DMS53 treated with DMSO at 0.1 percent for 48 hours (cell line): Measurements from ENCODE around the gene MATK.

ENCODE experiments used
- DNase-seq: peaks from one replicate; lab custom pipeline; 2025; ENCODE audit not compliant: unreplicated experiment; lab: John Stamatoyannopoulos, UW

Gene MATK

DNA sequence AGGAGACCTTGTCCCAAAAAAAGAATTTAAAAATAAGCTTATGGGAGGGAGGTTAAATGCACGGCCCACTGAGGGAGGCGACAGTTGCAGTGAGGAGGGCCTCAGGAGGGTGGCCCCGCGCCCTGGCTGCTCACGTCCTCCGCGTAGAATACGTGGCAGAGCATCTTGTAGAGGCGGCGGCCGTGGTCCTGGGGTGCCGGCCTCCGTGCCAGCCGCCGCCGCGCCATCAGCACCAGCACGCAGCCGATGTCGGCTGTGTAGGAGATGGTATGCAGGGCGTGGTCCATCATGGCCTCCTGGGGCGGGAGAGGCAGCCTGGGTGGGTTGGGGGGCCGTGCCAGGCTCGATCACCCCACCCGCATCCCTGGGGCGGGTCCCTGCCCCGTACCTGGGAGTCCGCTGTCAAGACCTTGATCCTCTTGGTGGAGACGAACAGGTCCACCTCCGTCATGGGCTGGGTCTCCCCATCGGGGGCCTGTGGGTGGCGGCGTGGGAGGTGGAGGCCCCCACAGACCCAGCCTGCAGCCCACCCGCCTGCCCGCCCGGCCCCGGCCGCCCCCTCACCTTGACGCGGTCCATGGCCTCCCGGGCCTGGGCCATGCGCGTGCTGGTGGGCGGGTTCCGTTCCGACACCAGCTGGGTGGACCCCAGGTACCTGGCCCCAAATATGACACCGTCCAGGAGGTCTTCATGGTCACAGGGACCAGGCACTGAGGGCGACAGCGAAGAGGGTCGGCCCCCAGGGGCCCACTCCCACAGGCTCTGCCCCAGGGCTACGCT is 32.4 kb downstream of the MATK start:
- no peak for DNase-seq

- no peak for DNase-seq
Measured at GRCh38 chr19:3752492-3752891, 33.7 kb downstream of the MATK start.

- DNase-seq: no peak
Measured at GRCh38 chr19:3751236-3751635, 34.9 kb downstream of the MATK start.

DNA sequence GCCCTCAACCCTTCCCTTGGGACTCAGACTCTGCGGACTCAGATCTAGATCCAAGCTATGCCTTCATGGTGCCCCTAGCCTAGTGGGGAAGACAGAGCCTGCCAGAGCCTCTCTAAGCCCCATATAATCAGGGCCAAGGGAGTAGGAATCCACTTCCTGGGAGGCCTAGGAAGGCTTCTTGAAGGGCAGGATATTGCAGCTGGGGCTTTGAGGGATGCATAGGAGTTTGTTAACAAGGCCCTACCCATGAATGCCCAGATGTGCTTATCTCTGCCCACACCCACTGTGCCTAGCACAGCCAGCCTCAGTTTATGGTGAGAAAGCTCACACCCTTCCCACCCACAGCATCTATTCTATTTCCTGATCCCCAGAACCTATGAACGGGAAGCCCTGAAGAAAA is 36.0 kb downstream of the MATK start:
- DNase-seq: no peak

GRCh38 chr19:3748965-3749364 is 37.2 kb downstream of the MATK start:
- DNase-seq: no peak

DNA sequence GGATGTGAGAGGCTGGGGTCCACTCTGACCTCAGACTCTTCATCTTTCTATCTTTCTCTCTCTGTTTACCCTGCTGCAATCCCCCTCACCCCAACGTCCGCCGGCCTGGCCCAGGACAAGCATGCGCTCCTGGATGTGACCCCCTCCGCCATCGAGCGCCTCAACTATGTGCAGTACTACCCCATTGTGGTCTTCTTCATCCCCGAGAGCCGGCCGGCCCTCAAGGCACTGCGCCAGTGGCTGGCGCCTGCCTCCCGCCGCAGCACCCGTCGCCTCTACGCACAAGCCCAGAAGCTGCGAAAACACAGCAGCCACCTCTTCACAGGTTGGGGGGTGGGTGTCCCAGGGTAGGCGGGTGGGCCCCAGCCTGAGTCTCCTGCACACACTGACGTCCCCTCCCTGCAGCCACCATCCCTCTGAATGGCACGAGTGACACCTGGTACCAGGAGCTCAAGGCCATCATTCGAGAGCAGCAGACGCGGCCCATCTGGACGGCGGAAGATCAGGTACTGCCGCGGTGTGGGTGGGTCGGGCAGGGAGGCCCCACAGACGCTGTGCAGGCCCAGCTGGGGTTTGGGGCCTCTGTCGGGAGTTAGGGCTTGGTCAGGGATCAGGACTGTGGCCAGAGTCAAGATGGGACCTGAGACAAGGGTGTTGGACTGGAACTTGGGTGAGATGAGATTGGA is 39.7 kb downstream of the MATK start:
- DNase-seq: no peak

- no peak for DNase-seq
Measured at GRCh38 chr19:3745363-3746045, 40.7 kb downstream of the MATK start.

DNA sequence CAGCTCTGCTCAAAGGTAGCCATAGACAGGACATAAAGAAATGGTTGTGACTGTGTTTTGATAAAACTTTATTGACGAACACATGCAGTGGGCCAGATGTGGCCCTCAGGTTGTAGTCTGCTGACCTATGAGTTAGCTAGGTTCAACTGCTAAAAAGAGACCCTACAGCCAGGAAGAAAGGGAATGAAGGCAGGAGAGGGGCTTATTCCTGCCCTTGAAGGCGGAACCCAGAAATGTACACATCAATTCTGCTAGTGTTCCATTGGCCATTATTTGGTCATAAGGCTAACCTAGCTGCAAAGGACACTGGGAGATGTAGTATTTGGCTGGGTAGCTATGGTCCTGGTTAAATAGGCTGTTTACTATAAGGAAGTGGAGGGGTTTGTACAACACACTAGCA is 42.7 kb downstream of the MATK start:
- DNase-seq: no peak

DNA sequence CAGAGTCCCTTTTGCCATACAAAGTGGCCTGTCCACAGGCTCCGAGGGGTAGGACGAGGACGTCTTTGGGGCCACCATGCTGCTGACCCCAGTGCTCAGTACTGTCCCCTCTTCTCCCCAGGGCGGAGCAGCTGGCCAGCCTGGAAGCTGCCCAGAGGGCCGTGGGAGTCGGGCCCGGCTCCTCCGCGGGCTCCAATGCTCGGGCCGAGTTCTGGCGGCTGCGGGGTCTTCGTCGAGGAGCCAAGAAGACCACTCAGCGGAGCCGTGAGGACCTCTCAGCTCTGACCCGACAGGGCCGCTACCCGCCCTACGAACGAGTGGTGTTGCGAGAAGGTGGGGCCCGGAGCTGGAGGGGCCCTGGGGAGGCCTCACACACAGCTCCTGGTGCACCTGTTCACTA is 45.8 kb downstream of the MATK start:
- no peak for DNase-seq

- no peak for DNase-seq
Measured at GRCh38 chr19:3738477-3739220, 47.5 kb downstream of the MATK start.

DNA sequence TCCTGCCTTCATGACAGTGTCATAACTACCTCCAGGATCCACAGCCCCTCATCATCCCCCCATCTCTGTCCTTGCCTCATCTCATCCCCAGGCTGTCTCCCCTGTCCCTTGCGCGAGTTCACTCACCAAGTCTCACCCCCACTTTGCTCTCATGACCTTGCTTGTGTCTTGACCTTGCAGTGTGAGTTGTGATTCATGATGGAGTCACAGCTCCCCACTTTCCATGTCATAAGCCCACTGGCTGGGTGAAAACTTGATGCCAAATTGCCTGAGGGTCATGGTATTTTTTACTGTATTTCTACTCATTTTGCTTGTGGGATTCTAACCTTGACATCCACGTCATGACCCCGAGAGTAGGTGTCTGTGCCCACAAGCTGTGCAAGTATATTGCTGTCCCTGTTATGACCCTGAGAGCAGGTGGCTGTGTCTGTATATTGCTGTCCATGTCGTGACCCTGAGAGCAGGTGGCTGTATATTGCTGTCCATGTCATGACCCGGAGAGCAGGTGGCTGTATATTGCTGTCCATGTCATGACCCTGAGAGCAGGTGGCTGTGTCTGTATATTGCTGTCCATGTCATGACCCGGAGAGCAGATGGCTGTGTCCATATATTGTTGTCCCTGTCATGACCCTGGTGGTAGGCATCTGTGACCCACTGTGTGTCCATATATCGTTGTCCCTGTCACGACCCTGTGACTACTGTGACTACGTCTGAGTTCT is 48.5 kb downstream of the MATK start:
- DNase-seq: no peak

GRCh38 chr19:3736106-3736724 is 50.0 kb downstream of the MATK start:
- no peak for DNase-seq

DNA sequence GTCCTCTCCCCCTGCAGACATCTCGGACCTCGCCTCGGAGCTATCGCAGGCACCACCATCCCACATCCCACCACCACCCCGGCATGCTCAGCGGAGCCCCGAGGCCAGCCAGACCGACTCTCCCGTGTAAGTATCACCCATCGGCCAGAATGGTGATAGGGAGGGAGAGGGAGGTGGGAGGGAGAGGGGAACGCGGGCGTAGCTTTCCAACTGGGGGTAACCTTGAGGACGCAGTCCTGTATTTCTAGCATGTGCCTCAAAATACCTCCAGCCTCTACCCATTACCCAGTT is 51.9 kb downstream of the MATK start:
- no peak for DNase-seq

DNA sequence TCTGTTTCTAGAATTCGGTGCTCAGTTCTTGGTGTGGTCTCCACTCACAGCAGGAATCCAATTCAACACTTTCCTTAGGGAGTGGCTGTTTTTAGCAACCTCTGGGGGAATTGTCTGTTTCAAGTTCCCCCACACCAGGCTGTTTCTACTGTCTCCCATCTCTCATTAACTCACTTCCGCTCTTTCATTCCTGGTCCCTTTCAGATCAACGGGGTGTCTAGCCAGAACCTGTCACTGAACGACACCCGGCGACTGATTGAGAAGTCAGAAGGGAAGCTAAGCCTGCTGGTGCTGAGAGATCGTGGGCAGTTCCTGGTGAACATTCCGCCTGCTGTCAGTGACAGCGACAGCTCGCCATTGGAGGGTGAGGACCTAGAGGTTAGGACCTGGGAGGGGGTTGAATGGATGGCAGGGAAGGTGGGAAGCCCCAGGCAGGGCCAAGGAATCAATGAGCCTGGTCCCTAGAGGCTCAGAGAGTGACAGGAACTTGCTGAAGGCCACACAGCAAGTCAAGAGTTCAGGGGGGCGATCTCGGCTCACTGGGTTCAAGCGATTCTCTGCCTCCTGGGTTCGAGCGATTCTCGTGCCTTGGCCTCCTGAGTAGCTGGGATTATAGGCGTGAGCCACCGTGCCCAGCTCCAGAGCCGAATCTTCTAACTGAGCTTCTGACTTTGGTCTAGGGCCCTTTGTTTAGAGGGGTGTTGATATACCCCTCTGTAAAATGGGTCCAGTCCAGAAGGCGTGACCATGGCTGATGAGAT is 52.5 kb downstream of the MATK start:
- DNase-seq: no peak

DNA sequence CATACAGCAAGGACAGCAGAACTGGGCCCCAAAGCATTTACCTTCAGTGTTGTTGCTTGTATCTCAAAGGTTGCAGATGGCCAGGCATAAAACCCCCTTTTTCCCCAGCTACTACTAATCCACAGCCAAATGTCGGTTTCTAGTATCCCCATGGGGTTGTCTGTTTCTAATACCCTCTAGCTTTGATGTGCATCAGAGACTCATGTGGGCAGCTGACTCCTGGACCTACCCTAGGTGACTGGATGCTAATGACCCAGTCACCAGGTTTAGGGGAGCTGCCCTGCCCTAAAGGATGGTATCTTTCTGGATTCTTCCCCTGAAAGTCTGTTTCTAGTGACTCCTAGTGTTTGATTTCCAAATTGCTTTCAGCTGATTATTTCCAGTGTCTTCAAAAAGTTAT is 54.1 kb downstream of the MATK start:
- no peak for DNase-seq

DNA sequence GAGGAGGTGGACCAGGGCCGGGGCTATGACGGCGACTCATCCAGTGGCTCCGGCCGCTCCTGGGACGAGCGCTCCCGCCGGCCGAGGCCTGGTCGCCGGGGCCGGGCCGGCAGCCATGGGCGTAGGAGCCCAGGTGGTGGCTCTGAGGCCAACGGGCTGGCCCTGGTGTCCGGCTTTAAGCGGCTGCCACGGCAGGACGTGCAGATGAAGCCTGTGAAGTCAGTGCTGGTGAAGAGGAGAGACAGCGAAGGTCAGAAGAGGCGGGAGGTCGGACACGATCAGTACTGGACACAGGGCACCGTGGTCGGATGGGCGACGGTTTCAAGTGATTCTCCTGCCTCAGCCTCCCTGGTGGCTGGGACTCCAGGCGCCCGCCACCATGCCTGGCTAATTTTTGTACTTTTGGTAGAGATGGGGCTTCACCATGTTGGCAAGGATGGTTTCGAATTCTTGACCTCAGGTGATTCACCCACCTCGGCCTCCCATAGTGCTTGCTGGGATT is 55.7 kb downstream of the MATK start:
- DNase-seq: no peak
